GM12878 (cell line): ENCODE measurements around the gene OTOF. TPM values are rescaled to one million over a fixed set of nuclear protein-coding genes. Genes with fewer than 3 reads are reported as not detected.

ENCODE experiments used
- ATAC-seq: fragments of 200-7000 bp; cut with Tn5 transposase; 3 replicates; pipeline ENCODE4 v1.9.1; 2020; ENCODE audit warnings: mild to moderate bottlenecking, moderate library complexity
- Bru-seq: library from RNA; stranded (reverse); fragments of 400-500 nt; gene quantifications from one replicate; lab custom pipeline; 2021; lab: Mats Ljungman, UMichigan
- BruChase-seq, 2 experiments: library from RNA; stranded (reverse); fragments of 400-500 nt; gene quantifications; one replicate each; lab custom pipeline; 2021; lab: Mats Ljungman, UMichigan
- BruUV-seq: library from RNA; stranded (reverse); fragments of 400-500 nt; replicated peaks from 2 replicates; lab custom pipeline; 2021; lab: Mats Ljungman, UMichigan
- CTCF ChIA-PET: fragments of 300-600 bp; sonication (Branson Sonifier 250); formaldehyde crosslinking; extraction: SDS; loops from one replicate; lab custom pipeline; 2021; ENCODE audit warnings: inconsistent platforms; lab: Yijun Ruan, JAX
- POLR2A ChIA-PET: fragments of 350-600 bp; formaldehyde crosslinking; extraction: SDS; loops from one replicate; lab custom pipeline; 2021; ENCODE audit warnings: inconsistent platforms; lab: Charles Lee
- RAD21 ChIA-PET: fragments of 300-600 bp; sonication (Branson Sonifier 250); formaldehyde crosslinking; loops from one replicate; lab custom pipeline; 2023; ENCODE audit warnings: antibody characterized with exemption; ENCODE audit not compliant: unreplicated experiment; lab: Charles Lee
- SMC1A ChIA-PET: fragments of 300-600 bp; sonication (Branson Sonifier 250); formaldehyde crosslinking; loops from one replicate; lab custom pipeline; 2023; ENCODE audit not compliant: unreplicated experiment, uncharacterized antibody; lab: Charles Lee
- DNase-seq: peaks from one replicate; pipeline ENCODE4 v3.0.0-alpha.2; 2011; ENCODE audit warnings: low read depth, low spot score
- FAIRE-seq: peaks from 3 replicates; lab custom pipeline; 2011; peaks lifted over from hg19 to GRCh38; lab: Jason Lieb, UNC
- H2AFZ ChIP-seq: 2 replicates; pipeline ENCODE4 v1.6.0; 2011; ENCODE audit warnings: low read depth, low read length, control low read depth; ENCODE audit not compliant: control insufficient read depth
- H3K27ac ChIP-seq: 2 replicates; pipeline ENCODE4 v1.5.1; 2011; ENCODE audit warnings: control low read depth; ENCODE audit not compliant: control insufficient read depth, insufficient read depth
- H3K27me3 ChIP-seq, 2 experiments: replicated peaks in 1 of 2; 2 replicates each; pipeline versions ENCODE4 v1.6.0 to v1.6.1; 2011; ENCODE audit warnings: low read length in 1 of 2; ENCODE audit not compliant: control insufficient read depth in 2 of 2, insufficient read depth in 2 of 2
- H3K36me3 ChIP-seq, 2 experiments: 2 replicates each; pipeline ENCODE4 v1.5.1; 2011; ENCODE audit warnings: low read length in 1 of 2; ENCODE audit not compliant: control insufficient read depth in 2 of 2, insufficient read depth in 2 of 2
- H3K4me1 ChIP-seq: 2 replicates; pipeline ENCODE4 v1.6.1; 2011; ENCODE audit warnings: mild to moderate bottlenecking, low read length, moderate library complexity, mixed read lengths; ENCODE audit not compliant: control insufficient read depth, insufficient read depth
- H3K4me2 ChIP-seq: 2 replicates; pipeline ENCODE4 v1.6.0; 2011; ENCODE audit warnings: control low read depth; ENCODE audit not compliant: control insufficient read depth, insufficient read depth
- H3K4me3 ChIP-seq: fragments of 200-600 bp; sonication (generic); 2 replicates; pipeline ENCODE4 v1.5.1; 2016
- H3K79me2 ChIP-seq: 2 replicates; pipeline ENCODE4 v1.6.0; 2011; ENCODE audit warnings: low read length; ENCODE audit not compliant: control insufficient read depth, insufficient read depth
- H3K9ac ChIP-seq: 2 replicates; pipeline ENCODE4 v1.8.0; 2011; ENCODE audit warnings: low read length, control low read depth, mixed read lengths; ENCODE audit not compliant: control insufficient read depth, insufficient read depth
- H3K9me3 ChIP-seq: replicated peaks from 3 replicates; pipeline ENCODE4 v1.5.1; 2011; ENCODE audit warnings: mild to moderate bottlenecking, low read length; ENCODE audit not compliant: control insufficient read depth, insufficient read depth
- H4K20me1 ChIP-seq: 2 replicates; pipeline ENCODE4 v1.6.0; 2011; ENCODE audit not compliant: control insufficient read depth, insufficient read depth
- ESRRA ChIP-seq: IDR thresholded peaks from 2 replicates; pipeline ENCODE4 v1.6.1; 2012; ENCODE audit warnings: mild to moderate bottlenecking, low read length, improper control_type of control experiment
- FOS ChIP-seq: IDR thresholded peaks from 3 replicates; pipeline ENCODE4 v1.6.1; 2011; ENCODE audit warnings: borderline replicate concordance; ENCODE audit not compliant: insufficient read length; ENCODE audit errors: extremely low read depth
- IKZF1 ChIP-seq: fragments of 450-650 bp; conservative IDR thresholded peaks from 2 replicates; pipeline ENCODE4 v1.6.1; 2017; ENCODE audit warnings: antibody characterized with exemption, mild to moderate bottlenecking
- MEF2A ChIP-seq: IDR thresholded peaks from 2 replicates; pipeline ENCODE4 v1.6.1; 2011; ENCODE audit warnings: low read depth, mild to moderate bottlenecking, low read length, moderate library complexity; ENCODE audit not compliant: insufficient read depth
- MTA3 ChIP-seq: IDR thresholded peaks from 2 replicates; pipeline ENCODE4 v1.6.1; 2012; ENCODE audit warnings: low read length, inconsistent platforms, borderline replicate concordance
- RELA ChIP-seq: fragments of 450-650 bp; IDR thresholded peaks from 2 replicates; pipeline ENCODE4 v1.8.0; 2014; ENCODE audit warnings: borderline replicate concordance; ENCODE audit not compliant: partially characterized antibody
- WGBS: methylation state at CpG from one replicate; pipeline ENCODE4 v1.1.6; 2016; ENCODE audit warnings: low lambda C conversion rate; ENCODE audit not compliant: insufficient replicate concordance, insufficient coverage; ENCODE audit errors: missing lambda C conversion rate; 5-methylcytosine and 5-hydroxymethylcytosine counted together
- in situ Hi-C: fragments of 300-500 bp; cut with MboI; formaldehyde crosslinking; loops from 9 replicates; pipeline ENCODE4 v1.14.3; 2018; ENCODE audit warnings: mixed read lengths
- intact Hi-C: fragments of 100-400 bp; cut with micrococcal nuclease; formaldehyde crosslinking; loops from one replicate; pipeline ENCODE4 v1.14.2; 2022; ENCODE audit not compliant: unreplicated experiment
- long read RNA-seq, 2 experiments: library from polyadenylated mRNA; unstranded; transcript quantifications; one replicate each; pipeline ENCODE4 v2.0.0, GENCODE V29; 2019 to 2020
- polyA minus RNA-seq, 3 experiments: library from RNA; depleted of rRNA, polyadenylated mRNA; stranded (reverse); fragments of >200 nt; gene quantifications; 2 replicates each; pipeline ENCODE4 v1.2.3, GENCODE V29; 2011
- polyA plus RNA-seq, 11 experiments: library from polyadenylated mRNA; depleted of rRNA in 4 of 11; unstranded in 6 of 11; stranded (reverse) in 5 of 11; fragments of >200 nt; fragmentation: Nextera tagmentation in 4 of 11; fragmentation: Illumina TruSeq in 1 of 11; extraction: Ambion mirVana in 4 of 11; extraction: Trizol in 1 of 11; gene quantifications; 1 replicate in 1 of 11; 2 replicates in 10 of 11; pipeline versions ENCODE4 v1.2.1 to v1.2.3, GENCODE V29; 2011 to 2016; ENCODE audit warnings: inconsistent platforms in 2 of 11, missing spikeins in 2 of 11, low read depth in 1 of 11
- total RNA-seq, 4 experiments: library from RNA; depleted of rRNA in 3 of 4; stranded (reverse); fragments of >200 nt in 3 of 4; fragmentation: Illumina TruSeq in 1 of 4; extraction: Trizol in 1 of 4; gene quantifications; 2 replicates each; pipeline versions ENCODE4 v1.2.1 to v1.2.3, GENCODE V29; 2013 to 2021
- TF ChIP-seq, protein P1 (sequence below): fragments of 450-650 bp; IDR thresholded peaks from 2 replicates; pipeline ENCODE4 v1.6.1; 2017; ENCODE audit warnings: borderline replicate concordance
- TF ChIP-seq, protein P2 (sequence below), 3 experiments: IDR thresholded peaks in 2 of 3; conservative IDR thresholded peaks in 1 of 3; 2 replicates each; pipeline ENCODE4 v1.5.1; 2011; ENCODE audit warnings: low read depth in 3 of 3, low read length in 3 of 3, mild to moderate bottlenecking in 3 of 3, control low read depth in 2 of 3, moderate library complexity in 2 of 3, inconsistent platforms in 1 of 3, mixed read lengths in 1 of 3; ENCODE audit not compliant: control insufficient read depth in 2 of 3, insufficient read depth in 1 of 3; ENCODE audit errors: extremely low read depth in 1 of 3
- TF ChIP-seq, protein P3 (sequence below): fragments of 450-650 bp; formaldehyde crosslinking; IDR thresholded peaks from 2 replicates; pipeline ENCODE4 v1.5.0; 2022; ENCODE audit warnings: mild to moderate bottlenecking, missing genetic modification characterization

OTOF gene
- total RNA-seq (2013; cell fraction: nucleolus; rRNA removed) = not detected in 2 replicates
- total RNA-seq (2014; rRNA removed) (under 0.01 and 0.05 TPM in 2 replicates), total RNA-seq (2014; rRNA removed; fragmentation: Illumina TruSeq; extraction: Trizol) (not detected in 2 replicates), total RNA-seq (2021) (0.29 TPM in 1 of 2 replicates, not detected in the other), polyA plus RNA-seq (2011; rRNA removed) (0.03 and 0.07 TPM in 2 replicates), polyA plus RNA-seq (2014; fragmentation: Illumina TruSeq; extraction: Trizol) (0.07 TPM in 1 of 2 replicates, not detected in the other), polyA plus RNA-seq (2014; fragmentation: Nextera tagmentation; extraction: Ambion mirVana) (not detected), polyA plus RNA-seq (2014; rRNA removed) (0.14 and 0.31 TPM in 2 replicates), polyA plus RNA-seq (2016; fragmentation: Nextera tagmentation; extraction: Ambion mirVana) (not detected), polyA minus RNA-seq (2011; rRNA and poly(A)+ RNA removed) (0.10 TPM in 1 of 2 replicates, not detected in the other), Bru-seq, nascent RNA (percentile 1 among the genes with signal in this experiment), BruChase-seq, experiment 1, labeled RNA remaining after a 6-hour chase (percentile 2 among the genes with signal in this experiment), BruChase-seq, experiment 2, labeled RNA remaining after a 2-hour chase (percentile 1 among the genes with signal in this experiment)
- 0.16 TPM for polyA plus RNA-seq (2011; ENCODE audit: low read depth)
- polyA plus RNA-seq (2011; cell fraction: cytosol; rRNA removed) = 0.03 and 0.04 TPM in 2 replicates
- polyA plus RNA-seq (2011; cell fraction: nucleus; rRNA removed) = 0.18 and 0.27 TPM in 2 replicates
- 0.34 and 0.42 TPM in 2 replicates for polyA plus RNA-seq (2012)
- polyA minus RNA-seq (2011; cell fraction: cytosol; rRNA and poly(A)+ RNA removed) = not detected in 2 replicates
- 0.10 TPM in 1 of 2 replicates, not detected in the other for polyA minus RNA-seq (2011; cell fraction: nucleus; rRNA and poly(A)+ RNA removed)
- long read RNA-seq, experiment 1 = 0 reads
- long read RNA-seq, experiment 2 = 0 reads

DNA sequence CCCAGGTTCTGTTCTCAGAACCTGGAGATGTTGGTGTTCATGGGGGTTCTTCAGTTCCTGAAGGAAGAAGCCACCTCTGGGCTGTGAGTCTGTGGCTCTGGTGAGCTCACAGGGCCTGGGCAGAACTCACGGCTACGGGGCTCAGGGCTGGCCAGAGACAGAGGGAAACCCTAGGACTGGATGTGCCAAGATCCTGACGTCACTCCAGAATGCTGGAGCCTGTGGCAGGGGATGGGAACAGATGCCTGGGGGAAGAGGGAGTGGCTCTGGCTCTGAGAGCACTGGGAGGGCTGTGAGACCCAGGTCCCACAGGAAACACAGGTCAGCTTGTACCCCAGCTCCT is at the start of gene OTOF:
OTOF (minus strand) TSS at position 214 of the 343 bp plus-strand sequence.
- ATAC-seq (no peak; the same call in 2 of the 3 replicates), FAIRE-seq (no peak), DNase-seq (no peak)
- Histone ChIP-seq H3K9me3 (no peaks in the 10 kb centered on the region), H3K9ac (no peak within 1 kb of the TSS), H2AFZ (no peak within 1 kb of the TSS), H3K27ac (no peak within 1 kb of the TSS), H3K4me3 (no peak within 1 kb of the TSS), H3K4me1 (no peaks in the 10 kb centered on the region), H3K27me3 (no peaks in the 10 kb centered on the region), H4K20me1 (no peaks in the 10 kb centered on the region), H3K4me2 (no peak within 1 kb of the TSS), H3K79me2 (no peaks in the 10 kb centered on the region), H3K36me3 (no peaks in the 10 kb centered on the region)
- ChIA-PET RAD21 (interaction anchor here (0.6 kb wide), 1 partner anchor 122 kb away, joined by 3 read pairs; no protein-coding TSS in a partner anchor), CTCF (no interaction called here), POLR2A (no interaction called here), SMC1A (no interaction called here)
- no TSS peak for BruUV-seq
- intact Hi-C loops (no loop called here), in situ Hi-C loops (no loop called here)
- WGBS = 14% methylated on average over 3 of the region's 3 CpGs
- TF ChIP-seq, protein P1, sequence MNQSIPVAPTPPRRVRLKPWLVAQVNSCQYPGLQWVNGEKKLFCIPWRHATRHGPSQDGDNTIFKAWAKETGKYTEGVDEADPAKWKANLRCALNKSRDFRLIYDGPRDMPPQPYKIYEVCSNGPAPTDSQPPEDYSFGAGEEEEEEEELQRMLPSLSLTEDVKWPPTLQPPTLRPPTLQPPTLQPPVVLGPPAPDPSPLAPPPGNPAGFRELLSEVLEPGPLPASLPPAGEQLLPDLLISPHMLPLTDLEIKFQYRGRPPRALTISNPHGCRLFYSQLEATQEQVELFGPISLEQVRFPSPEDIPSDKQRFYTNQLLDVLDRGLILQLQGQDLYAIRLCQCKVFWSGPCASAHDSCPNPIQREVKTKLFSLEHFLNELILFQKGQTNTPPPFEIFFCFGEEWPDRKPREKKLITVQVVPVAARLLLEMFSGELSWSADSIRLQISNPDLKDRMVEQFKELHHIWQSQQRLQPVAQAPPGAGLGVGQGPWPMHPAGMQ = no peak
- TF ChIP-seq FOS (no peak), IKZF1 (no peak), ESRRA (no peak), MTA3 (no peak), RELA (no peak), MEF2A (no peak)
- TF ChIP-seq, protein P2, sequence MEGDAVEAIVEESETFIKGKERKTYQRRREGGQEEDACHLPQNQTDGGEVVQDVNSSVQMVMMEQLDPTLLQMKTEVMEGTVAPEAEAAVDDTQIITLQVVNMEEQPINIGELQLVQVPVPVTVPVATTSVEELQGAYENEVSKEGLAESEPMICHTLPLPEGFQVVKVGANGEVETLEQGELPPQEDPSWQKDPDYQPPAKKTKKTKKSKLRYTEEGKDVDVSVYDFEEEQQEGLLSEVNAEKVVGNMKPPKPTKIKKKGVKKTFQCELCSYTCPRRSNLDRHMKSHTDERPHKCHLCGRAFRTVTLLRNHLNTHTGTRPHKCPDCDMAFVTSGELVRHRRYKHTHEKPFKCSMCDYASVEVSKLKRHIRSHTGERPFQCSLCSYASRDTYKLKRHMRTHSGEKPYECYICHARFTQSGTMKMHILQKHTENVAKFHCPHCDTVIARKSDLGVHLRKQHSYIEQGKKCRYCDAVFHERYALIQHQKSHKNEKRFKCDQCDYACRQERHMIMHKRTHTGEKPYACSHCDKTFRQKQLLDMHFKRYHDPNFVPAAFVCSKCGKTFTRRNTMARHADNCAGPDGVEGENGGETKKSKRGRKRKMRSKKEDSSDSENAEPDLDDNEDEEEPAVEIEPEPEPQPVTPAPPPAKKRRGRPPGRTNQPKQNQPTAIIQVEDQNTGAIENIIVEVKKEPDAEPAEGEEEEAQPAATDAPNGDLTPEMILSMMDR (IDR thresholded peaks at IDR 0.05 in 2 of 3, conservative IDR thresholded peaks at IDR 0.05 in 1 of 3; ENCODE audit: control insufficient read depth in 2 of 3, extremely low read depth in 1 of 3, insufficient read depth in 1 of 3, low read depth in 3 of 3, low read length in 3 of 3) = no peak
- TF ChIP-seq, protein P3, sequence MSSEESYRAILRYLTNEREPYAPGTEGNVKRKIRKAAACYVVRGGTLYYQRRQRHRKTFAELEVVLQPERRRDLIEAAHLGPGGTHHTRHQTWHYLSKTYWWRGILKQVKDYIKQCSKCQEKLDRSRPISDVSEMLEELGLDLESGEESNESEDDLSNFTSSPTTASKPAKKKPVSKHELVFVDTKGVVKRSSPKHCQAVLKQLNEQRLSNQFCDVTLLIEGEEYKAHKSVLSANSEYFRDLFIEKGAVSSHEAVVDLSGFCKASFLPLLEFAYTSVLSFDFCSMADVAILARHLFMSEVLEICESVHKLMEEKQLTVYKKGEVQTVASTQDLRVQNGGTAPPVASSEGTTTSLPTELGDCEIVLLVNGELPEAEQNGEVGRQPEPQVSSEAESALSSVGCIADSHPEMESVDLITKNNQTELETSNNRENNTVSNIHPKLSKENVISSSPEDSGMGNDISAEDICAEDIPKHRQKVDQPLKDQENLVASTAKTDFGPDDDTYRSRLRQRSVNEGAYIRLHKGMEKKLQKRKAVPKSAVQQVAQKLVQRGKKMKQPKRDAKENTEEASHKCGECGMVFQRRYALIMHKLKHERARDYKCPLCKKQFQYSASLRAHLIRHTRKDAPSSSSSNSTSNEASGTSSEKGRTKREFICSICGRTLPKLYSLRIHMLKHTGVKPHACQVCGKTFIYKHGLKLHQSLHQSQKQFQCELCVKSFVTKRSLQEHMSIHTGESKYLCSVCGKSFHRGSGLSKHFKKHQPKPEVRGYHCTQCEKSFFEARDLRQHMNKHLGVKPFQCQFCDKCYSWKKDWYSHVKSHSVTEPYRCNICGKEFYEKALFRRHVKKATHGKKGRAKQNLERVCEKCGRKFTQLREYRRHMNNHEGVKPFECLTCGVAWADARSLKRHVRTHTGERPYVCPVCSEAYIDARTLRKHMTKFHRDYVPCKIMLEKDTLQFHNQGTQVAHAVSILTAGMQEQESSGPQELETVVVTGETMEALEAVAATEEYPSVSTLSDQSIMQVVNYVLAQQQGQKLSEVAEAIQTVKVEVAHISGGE (CRISPR knock-in tag) = no peak
